GM18951 (cell line): ENCODE results near the gene CSPG4.
"Not testable (repeated sequence)": the region's sequence is repeated elsewhere in the genome, so short reads cannot be mapped to it uniquely, and the experiment has no call there.

Experiments
- POLR2A ChIP-seq: IDR thresholded peaks from 4 replicates; pipeline ENCODE4 v1.6.1; 2011; ENCODE audit warnings: mild to moderate bottlenecking; ENCODE audit not compliant: insufficient read length, insufficient read depth; ENCODE audit errors: extremely low read depth
- in situ Hi-C: fragments of 300-500 bp; cut with MboI; formaldehyde crosslinking; loops from one replicate; pipeline ENCODE4 v1.12.0; 2022; ENCODE audit warnings: low sequenced_read_pairs, mixed read lengths, inconsistent platforms; ENCODE audit not compliant: unreplicated experiment

Gene CSPG4

GRCh38 chr15:75733761-75734651 lies 21.4 kb upstream of the CSPG4 start:
- in situ Hi-C loops, result no loop called here
- TF ChIP-seq POLR2A, result no peak

GRCh38 chr15:75732809-75733451 lies 20.3 kb upstream of the CSPG4 start:
- in situ Hi-C loops, result no loop called here
- no peak for TF ChIP-seq POLR2A

DNA sequence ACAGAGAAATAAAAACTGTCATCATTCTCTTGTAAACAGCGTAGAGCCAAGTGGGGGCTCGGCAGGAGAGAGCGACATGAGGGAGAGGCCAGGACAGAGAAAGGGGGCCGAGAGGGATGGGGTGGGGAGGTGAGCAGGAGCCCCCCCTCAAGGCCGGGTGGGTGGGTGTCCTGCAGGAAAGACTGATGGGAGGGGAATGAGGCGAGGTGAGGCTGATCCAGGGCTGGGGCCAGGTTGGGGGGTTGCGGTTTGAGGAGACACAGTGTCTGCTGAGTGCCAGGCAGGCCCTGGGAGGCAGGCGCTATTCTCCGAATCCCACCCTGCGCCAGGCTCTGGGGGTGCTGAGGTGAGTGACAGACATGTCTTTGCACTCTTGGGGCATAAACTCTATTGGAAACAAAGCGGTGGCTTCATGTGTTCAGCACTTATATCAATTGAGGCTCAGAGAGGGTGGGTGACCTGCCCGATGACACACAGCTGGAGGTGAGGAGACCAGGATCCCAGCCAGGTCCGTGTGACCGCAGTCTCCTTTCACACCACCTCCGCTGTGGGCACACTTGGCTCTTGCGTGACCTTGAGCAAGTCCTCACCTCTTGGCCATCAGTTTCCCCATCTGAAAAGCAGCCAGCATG lies 19.6 kb upstream of the CSPG4 start:
- no peak for TF ChIP-seq POLR2A
- in situ Hi-C loops, result no loop called here

GRCh38 chr15:75731248-75732151 lies 18.9 kb upstream of the CSPG4 start:
- in situ Hi-C loops, result no loop called here
- TF ChIP-seq POLR2A, result no peak

- in situ Hi-C loops, result not testable (repeated sequence)
Observed at GRCh38 chr15:75730376-75731247, 18.0 kb upstream of the CSPG4 start.

DNA sequence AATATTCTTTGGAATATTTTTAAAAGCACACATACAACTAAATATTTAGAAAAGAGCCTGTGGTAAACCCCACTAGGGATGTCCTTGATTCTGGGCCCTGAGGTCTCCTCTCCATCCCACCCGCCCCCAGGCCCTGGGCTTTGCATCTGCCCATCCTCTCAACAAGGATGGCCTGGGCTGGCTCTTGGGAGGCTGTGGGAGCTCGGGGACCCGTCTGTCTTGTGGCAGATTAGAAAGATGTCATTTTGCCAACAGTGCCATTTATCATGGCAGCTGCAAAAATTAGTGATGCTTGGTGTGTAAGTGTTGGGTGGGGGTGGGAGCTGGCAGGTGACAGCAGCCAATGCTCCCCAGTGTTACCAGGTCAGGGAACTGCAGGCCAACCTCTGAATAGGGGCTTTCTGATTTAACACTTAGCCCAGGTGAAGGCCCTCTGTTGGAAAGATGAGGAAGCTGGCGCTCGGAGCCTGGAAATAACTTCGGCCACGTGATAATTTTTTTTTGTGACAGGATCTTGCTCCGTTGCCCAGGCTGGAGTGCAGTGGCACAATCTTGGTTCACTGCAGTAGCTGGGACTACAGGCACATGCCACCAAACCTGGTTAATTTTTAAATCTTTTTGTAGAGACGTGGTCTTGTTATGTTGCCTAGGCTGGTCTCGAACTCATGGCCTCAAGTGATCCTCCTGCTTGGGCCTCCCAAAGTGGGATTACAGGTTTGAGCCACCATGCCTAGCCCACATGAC lies 16.9 kb upstream of the CSPG4 start:
- in situ Hi-C loops, result no loop called here
- no peak for TF ChIP-seq POLR2A

DNA sequence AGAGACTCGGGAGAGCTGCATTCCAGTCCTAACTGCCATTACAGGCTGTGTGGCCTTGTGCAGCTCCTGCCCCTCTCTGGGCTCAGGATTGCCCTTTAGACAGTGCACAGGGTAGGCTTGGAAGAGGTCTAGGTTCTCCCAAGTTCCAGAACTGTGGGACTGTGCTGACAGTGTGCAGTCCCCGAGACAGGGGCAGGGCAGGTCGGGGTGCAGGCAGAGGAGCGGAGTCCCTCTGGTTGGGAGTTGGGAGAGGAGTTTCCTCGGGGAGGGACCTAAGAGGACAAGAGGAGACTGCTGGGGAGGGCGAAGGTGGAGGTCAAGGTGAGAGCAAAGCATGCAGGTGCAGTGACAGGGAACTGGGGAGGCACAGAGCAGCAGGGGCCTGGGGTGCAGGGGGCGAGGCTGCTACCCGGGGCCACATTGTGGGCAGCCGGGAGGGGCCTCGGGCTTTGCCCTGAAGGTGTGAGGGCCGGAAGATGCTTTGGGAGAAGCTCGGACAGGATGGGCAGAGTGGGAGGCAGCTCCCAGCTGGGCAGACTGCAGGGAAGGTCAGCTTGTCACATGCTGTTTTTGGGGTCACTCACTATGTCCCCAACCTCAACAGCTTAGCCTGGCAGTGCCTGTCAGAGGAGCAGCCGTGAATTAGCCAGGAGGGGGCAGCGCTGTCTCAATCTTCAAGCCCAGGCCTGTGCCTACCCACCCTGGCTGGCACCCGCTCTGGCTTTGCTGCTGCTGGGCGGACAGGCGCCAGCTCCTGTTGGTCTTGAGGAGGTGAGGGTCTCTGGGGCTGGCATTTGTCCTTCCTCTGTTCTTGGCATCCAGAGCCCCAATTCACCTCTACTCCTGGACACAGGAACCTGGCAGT lies 15.4 kb upstream of the CSPG4 start:
- in situ Hi-C loops, result no loop called here
- no peak for TF ChIP-seq POLR2A

GRCh38 chr15:75727031-75727531 lies 14.4 kb upstream of the CSPG4 start:
- TF ChIP-seq POLR2A, result no peak
- in situ Hi-C loops, result no loop called here

GRCh38 chr15:75725719-75726607 lies 13.3 kb upstream of the CSPG4 start:
- TF ChIP-seq POLR2A, result no peak
- in situ Hi-C loops, result no loop called here
